T follicular helper cell (primary cell): ENCODE data around the gene RNF14.
A peak's percentile ranks its signal among the peaks of the same experiment; 100 is the strongest.
"Not testable (repeated sequence)": the region's sequence is repeated elsewhere in the genome, so short reads cannot be mapped to it uniquely, and the experiment has no call there.

ENCODE experiments used
- DNase-seq: peaks from one replicate; pipeline ENCODE4 v3.0.0-alpha.2; 2020; ENCODE audit warnings: low read depth
- total RNA-seq, 2 experiments: gene quantifications; one replicate each; lab custom pipeline; 2026; lab: John Stamatoyannopoulos, UW

RNF14 gene
- total RNA-seq = 47.5 to 48.8 reads per million in 2 experiments

GRCh38 chr5:141968914-141969608, at the start of gene RNF14:
TSS of gene RNF14 (plus strand) at chr5:141969105. CDS start at chr5:141973589, 4,484 bp downstream.
- DNase-seq = peak; percentile 89

GRCh38 chr5:141919218-141920119, 49.4 kb upstream of the RNF14 start:
- DNase-seq = no peak

DNA sequence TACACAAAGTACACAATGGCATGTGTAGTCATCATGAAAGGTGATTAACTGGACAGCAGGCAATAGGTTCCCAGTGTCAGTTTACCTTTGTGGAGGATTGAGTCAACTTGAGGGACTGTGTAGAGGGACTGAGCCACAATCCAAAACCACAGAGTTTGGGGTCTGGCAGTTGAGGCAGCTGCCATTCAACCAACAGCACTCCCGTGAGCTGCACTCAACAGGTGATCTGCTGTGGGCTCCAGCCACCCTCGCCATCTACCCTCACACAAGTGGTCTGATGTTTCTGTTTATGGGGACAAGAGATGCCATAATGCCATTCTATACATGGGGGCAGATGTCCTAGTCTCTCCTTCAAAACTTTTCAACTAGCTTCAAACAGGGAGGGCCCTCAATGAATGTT, 48.1 kb upstream of the RNF14 start:
- no peak for DNase-seq

DNA sequence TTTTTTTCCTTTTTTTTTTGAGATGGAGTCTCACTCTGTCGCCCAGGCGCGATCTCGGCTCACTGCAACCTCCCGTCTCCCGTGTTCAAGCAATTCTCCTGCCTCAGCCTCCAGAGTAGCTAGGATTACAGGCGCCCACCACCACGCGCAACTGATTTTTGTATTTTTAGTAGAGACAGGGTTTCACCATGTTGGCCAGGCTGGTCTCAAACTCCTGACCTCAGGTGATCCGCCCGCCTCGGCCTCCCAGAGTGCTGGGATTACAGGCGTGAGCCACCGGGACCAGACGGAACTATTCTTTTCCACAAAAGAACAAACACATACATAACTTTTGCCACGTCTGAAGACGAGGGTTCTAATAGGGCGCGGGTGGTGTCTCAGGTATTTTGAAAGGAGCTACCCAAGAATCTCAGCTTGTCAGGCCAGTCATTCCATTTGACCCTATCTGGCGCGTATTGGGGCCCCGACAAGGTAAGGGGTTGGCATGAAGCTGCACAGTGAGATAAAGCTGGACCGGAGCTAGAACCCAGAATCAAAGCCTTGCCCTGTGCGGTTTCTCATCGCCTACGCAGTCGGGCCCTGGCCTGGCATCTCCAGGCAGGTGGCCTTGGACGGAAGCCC, 46.0 kb upstream of the RNF14 start:
- DNase-seq = not testable (repeated sequence)

GRCh38 chr5:141923448-141924313, 45.2 kb upstream of the RNF14 start, which contains the start of gene DELE1:
TSS of gene DELE1 (plus strand) at chr5:141923871. CDS start at chr5:141923942, 71 bp downstream.
- peak; percentile 79 for DNase-seq

GRCh38 chr5:141926434-141926833, 42.5 kb upstream of the RNF14 start:
- DNase-seq = no peak

DNA sequence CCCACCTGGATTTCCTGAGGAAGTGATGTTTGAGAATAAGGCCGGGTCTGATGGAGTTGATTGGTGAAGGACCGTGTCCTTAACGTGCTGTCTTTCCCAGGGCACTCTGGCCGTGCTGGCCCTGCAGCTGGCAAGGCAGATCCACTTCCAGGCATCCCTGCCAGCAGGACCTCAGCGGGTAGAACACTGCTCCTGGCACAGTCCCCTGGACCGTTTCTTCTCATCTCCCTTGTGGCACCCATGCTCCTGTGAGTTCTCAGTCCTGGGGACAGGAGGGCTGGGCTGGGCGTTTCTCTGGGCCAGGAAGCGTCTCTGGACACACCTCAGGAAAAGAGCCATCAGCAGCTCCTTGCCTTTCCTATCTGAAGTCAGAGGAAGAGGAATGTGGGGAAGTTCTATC, 40.9 kb upstream of the RNF14 start:
- no peak for DNase-seq

DNA sequence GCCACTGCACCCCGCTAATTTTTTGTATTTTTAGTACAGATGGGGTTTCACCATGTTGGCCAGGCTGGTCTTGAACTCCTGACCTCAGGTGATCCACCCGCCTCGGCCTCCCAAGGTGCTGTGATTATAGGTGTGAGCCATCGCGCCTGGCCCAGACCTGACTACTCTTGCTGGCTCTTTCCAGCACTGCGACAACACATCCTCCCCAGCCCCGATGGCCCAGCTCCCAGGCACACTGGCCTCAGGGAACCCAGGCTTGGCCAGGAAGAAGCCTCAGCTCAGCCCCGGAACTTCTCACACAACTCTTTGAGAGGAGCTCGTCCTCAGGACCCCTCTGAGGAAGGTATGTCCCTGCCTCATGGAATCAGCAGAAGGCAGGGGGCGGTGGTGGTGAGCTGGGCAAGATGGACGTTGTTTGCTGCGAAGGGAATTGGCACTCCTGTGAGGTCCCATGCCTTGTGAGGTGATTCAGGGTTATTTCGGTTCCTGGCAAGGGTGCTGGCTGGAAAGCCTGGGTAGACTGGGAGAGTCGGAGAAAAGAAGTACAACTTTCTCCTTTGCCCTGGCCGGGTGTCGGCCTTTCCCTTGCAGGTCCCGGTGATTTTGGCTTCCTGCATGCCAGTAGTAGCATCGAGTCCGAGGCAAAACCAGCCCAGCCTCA, 39.4 kb upstream of the RNF14 start:
- no peak for DNase-seq

GRCh38 chr5:141931694-141932093, 37.2 kb upstream of the RNF14 start:
- no peak for DNase-seq

GRCh38 chr5:141933151-141933550, 35.8 kb upstream of the RNF14 start:
- no peak for DNase-seq

- DNase-seq = no peak
Measured at GRCh38 chr5:141934099-141934844, 34.6 kb upstream of the RNF14 start.

GRCh38 chr5:141935538-141935937, 33.4 kb upstream of the RNF14 start:
- DNase-seq = no peak

DNA sequence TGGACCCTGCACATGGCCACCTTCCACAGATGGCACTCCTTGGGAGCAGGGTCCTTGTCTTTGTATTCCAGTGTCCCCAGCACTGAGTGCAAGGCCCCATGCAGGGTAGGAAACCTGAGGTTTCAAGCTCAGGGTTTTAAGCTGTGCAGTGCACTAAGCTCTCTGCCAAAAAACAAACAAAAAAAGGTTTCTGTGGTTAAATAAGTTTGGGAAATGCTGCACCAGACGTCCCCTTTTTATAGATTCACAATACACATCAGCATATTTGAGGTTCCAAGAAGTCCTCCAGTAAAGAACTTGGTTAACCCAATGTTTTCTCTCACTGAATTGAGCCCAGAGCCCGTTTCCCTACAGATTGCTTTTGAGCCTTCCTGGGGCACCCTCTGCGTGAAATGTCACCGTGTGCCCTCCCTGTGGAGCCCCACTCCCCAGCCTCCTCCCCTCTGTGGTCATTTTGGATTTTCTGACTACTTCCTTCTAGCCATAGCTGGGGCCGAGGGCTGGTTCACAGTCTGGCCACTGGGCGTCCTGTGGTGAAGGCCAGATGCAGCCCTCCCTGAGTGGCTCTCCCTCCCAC, 28.1 kb upstream of the RNF14 start:
- DNase-seq = no peak

- no peak for DNase-seq
Measured at GRCh38 chr5:141941307-141941706, 27.6 kb upstream of the RNF14 start.

GRCh38 chr5:141941779-141942178, 27.1 kb upstream of the RNF14 start:
- DNase-seq = no peak

- DNase-seq = no peak
Measured at GRCh38 chr5:141942185-141942857, 26.6 kb upstream of the RNF14 start.

DNA sequence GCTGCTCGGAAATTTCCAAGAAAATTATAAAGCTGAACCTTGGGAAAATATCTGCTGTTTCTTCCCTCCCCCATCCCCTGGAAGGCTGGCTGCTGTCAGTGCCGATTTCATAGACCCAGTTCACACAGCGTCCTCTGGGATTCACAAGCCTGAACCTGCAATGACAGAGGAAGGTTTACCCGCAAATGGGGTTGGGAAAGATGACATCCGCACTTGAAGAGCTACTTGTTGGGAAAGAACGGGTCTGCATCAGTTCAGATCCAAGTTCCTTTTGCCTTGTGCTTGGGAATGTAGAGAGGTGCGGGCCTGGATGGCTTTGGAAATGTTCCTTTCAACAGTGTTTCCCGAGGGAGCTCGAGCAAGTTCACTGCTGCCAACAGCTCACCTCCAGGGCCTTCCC, 24.8 kb upstream of the RNF14 start:
- DNase-seq = no peak

GRCh38 chr5:141945511-141946051, 23.3 kb upstream of the RNF14 start:
- DNase-seq = no peak

- DNase-seq = no peak
Measured at GRCh38 chr5:141947316-141947715, 21.6 kb upstream of the RNF14 start.
